ENCODE measurements around the gene PPP1R1C.

PPP1R1C gene

DNA sequence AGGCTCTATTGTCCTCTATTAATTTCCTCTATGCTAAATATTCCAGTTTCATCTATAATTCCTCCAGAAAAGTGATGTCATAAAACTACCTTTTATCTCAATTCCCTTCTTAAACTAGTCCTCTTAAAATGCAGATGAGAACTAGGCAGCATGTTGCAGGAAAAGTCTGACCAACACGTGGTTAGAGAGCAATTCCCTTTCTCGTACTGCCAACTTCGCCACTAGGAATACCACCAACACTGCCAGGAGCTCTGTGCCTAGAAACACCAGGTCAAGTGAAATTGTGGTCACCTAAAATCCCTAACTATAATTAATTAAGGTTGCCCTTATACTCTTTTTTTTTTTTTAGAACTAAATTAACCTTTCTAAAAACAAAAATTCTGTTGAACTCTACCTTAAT, 127.7 kb downstream of the PPP1R1C start:
- DNase-seq (ENCODE audit: low spot score) = no peak

DNA sequence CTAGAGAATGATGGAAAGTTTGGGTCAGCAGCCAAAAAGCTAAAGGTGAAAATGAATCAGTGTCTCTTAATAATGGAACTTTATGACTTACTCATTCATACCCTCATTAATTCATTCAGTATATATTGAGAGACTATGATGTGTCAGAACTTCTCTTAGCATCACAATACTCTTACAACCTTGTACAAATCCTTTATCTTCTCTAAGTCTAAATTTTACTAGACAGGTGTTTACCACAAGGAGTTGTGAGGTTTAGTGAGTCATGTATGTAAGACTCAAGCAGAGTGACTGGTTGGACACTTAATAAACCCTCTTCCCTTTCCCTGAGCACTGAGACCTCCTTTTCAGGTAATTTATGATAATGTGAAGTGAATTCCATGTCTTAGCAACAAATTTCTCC, 129.6 kb downstream of the PPP1R1C start:
- no peak for DNase-seq (ENCODE audit: low spot score)

DNA sequence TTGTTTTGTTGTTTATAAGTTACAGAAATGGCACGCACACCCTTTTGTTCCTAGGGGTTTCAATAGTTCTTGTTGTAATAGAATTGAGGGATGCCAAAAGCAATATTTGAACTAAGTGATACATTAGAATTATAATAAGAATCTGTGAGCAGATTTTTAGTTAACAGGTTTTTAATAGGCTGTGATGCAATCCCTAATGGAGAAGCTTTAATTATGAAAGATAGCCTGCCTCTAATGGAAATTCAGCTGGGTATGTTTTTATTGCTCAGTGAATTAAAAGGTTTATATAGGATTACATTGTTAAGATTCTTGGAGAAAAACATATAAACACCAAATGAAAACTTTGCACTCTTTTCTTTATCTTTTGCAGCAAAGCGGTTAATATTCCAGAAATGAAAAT, 131.1 kb downstream of the PPP1R1C start:
- DNase-seq (ENCODE audit: low spot score) = no peak

DNA sequence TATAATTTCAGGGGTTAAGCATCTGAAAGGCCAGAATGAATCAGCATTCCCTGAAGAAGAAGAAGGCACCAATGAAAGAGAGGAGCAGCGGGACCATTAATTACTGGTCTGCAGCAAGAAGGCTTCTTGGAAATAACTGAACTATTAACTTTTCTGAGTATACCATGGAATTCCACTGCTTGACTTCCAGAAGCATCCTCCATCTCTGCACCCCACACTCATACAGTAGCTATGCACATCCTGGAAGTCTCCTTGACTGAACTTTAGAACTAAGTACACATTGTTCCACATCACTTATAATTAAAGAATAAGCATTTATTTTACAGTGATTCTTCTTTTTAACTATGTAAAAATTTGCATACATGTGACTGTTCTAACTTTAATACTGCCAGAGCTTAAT, 131.5 kb downstream of the PPP1R1C start:
- DNase-seq (ENCODE audit: low spot score) = no peak

DNA sequence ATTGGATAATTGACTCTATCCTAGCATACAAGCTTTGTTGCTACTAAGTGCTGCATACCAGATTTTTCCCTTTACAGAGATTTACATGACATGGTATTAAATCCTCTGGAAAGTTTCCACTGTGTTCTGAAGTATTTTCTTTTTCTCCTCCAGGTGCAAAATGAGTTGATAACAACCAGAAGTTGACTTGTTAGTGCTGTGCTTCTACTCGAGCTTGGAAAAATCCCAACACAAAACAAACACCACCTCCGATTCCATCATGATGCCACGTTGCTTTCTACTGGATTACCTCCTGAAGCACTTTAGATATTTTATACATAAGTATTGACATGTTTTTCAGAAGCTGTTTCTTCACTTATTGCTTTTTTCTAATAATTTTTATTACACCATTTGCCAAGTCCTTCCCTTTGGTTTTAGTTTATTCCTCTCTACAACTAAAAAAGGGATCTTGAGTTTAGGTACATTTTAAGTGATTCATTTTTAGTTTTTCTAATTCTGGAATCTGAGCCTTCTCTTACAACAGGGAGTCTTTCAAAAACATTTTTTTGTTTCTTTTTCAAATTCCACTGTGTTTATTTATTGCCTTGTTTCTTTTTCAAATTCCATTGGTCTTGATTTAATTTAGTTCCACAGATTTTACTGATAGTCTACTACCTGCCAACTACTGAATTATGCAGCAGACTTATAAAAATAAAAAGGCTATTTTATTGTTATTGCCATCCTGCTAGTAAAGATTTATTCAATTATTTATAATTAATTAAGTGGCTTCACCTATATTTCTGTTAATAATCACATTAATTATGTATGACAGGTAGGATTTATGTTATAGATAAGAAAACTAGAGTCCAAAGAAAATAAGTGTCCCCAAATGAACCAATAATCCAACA, 143.4 kb downstream of the PPP1R1C start:
- no peak for DNase-seq (ENCODE audit: low spot score)

DNA sequence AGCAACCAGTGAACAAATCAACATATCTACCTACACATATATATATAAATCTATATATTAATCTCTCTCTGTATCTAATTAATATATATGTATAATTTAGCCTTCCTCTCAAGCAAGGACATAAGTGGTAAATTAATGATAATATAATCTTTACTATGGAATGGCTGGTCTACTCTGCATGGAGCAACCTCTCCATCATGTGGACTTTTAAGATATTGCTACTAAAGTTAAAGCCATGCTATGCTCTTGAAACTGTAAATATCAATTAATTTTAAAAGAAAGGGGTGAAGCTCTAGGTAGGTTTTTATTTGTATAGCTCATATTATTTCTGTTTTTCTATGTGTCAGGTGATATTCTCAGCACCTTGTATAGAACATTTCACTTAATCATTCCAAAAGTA, 147.0 kb downstream of the PPP1R1C start:
- no peak for DNase-seq (ENCODE audit: low spot score)

DNA sequence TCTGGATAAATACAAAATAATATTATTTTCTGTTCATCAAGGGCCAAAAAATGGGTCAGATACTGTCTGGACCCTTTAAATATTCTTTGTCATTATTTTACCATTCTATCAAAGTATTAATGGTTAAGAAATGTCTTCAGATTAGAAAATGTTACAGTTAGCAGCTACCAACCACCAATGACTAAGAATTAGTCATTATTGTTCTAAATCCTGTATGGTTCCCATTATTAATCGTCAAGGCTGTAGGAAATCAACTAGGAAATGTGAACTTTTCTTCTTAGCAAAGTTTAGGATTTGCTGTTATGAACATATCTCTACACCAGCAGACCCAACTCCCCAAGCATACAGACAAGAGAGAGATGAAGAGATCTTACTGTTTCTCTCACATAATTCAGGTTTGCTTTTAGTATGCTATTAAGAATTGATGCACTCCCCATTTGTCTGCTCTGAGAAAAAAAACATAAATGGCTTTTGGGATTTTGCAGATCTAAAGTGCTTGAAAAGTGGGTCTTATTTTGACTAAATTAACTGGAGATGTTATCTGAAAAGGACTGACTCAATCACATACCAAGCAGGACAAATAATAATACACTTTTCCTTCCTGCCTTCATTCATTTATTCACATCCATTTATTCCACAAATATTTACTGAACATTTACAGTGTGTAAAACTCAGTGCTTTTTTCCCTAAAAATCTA, 147.7 kb downstream of the PPP1R1C start:
- no peak for DNase-seq (ENCODE audit: low spot score)

DNA sequence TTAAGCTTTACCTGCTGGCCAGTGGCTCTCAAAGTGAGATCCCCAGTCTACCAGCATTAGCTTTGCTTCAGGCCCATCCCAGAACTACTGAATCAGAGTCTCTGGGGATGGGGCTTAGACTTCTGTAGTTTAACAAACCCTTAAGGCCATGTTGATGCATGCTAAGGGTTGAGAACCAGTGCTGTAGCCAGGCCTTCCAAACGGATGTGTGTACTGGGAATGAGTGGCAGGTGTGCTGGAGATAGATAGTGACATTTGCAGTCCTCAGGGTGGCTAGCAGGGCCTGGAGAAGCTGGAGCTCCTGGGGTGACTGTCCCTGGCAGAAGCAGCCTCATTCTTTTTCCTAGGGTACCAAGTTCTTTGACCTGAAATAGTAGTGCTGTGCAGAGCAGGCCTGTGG, 148.5 kb downstream of the PPP1R1C start:
- DNase-seq (ENCODE audit: low spot score) = no peak

DNA sequence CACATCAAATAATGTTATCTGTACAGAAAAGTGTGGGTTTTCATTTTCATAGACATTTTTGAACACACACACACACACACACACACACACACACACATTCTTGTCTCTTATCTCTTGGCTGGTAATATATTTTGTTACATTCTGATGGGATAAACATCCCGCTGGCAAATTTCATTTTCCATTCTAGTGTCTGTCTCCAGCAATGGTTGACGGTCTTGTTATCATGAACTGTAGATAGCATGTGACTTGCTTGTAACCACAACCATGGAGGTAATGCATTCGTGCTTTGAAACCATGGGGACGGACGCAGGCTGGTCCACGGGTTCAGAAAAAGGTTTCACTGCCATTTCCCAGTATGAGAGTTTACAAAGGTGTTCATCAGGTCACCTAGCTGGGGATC, 156.4 kb downstream of the PPP1R1C start:
- DNase-seq (ENCODE audit: low spot score) = no peak

DNA sequence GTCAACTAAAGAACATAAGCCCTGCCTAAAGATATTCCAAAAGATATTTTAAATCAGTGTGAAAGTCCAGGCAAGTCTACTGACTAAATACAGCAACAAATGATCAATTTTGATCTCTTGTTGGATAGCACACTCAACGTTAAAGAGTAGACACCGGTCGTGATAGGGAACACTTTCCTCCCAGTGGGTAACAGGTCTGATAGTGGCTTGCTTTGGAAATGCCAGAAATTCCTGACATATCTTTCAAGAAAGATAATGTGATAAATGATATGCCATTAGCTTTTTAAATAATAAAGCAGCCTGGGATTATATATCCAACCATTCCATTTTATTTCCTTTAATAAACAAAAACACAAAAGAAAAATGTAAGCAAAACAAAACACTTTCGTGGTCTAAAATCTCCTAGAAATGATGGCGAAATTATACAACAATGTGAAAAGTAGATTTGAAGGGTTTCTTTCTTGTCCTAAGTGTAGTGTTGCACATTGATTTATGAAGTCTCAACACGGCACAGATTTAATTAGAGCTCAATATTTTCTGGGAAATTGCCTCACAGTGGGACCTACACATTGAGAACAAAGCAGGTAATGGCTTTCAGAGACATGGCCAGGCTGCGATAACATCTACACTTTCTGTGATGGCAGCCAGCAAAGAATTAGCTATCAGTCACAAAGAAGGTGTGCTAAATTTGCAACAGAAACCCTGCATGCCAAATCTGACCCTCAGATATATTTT, 158.6 kb downstream of the PPP1R1C start:
- peak; percentile 21 for DNase-seq (ENCODE audit: low spot score)

DNA sequence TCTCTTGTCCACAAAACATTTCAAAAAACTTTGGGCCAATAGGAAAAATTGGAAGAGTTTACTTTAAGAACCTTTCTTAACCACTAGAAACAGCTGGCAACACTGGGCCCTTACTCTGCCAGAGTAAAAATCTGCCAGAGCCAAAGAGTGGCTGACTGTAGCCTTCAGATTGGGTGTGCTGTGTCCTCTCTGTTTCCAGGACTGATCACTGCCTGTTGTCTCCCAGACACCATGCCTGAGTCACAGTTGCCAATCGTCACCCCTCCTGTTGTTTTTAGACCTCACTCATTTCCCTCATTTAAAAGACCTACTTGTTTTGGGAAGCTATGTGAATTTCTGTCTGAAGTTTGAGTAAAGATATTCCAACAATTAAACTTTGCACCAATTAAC, 159.1 kb downstream of the PPP1R1C start:
- DNase-seq (ENCODE audit: low spot score) = peak; percentile 26

DNA sequence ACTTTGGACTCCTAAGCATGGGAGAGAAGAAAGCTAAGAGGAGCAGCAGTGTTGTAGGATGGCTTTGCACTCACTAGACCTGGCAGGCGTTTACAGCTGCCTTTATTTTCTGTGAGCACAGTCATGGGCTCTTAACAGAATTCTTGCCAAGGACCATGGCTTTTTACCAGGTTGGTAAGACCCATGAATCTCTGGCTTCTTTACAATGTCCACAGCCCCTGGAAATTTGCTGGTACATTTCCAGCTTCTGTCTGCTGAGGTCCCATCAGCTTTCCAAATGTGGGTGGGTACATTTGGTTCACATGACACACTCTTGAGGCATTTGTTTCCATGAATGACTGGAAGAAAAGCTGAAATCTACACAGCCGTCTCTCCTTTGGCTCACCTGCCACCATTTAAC, 162.7 kb downstream of the PPP1R1C start:
- no peak for DNase-seq (ENCODE audit: low spot score)

DNA sequence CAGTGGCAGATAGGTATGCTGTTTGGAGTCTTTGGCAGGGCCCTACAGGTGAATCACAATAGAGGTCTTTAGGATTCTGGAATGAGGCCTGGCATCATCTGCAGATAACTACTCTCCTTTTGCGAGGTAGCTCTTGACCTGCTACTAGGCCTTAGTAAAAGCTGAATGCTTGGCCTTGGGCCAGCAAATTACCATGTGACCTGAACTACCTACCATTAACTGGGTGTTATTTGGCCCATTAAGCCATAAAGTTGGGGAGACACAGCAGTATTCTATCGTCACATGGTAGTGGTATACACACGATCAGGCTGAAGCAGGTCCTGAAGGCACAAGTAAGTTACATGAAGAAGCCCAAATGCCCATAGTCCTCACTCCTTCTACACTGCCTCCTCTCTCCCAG, 178.2 kb downstream of the PPP1R1C start:
- no peak for DNase-seq (ENCODE audit: low spot score)

DNA sequence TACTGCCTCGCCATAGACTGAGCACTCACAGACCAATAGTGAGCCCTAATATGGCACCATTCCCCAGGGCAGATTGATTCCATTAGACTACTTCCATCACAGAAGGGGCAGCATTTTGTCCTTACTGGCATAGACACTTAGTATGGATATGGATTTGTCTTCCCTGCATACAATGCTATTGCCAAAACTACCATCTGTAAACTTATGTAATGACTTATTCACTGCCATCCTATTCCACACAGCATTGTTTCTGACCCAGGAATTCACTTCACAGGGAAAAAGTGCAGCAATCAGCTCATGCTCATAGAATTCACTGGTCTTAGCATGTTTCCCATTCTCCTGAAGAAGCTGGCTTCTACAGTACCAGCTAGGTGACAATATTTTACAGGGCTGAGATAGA, 179.0 kb downstream of the PPP1R1C start:
- DNase-seq (ENCODE audit: low spot score) = no peak

DNA sequence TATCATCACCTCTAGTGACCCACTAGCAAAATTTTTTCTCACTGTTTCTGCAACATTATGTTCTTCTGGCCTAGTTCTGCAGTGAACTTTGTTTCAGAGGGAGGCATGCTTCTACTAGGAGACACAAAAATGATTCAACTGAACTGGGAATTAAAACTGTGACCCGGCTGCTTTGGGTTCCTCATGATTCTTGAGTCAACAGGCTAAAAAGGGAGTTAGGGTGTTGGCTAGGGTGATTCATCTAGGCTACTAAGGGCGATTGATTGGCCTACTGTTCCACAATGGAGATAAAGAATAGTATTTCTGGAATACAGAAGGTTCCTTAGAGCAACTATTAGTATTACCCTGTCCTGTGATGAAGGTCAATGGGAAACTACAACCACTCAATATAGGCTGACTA, 179.5 kb downstream of the PPP1R1C start:
- DNase-seq (ENCODE audit: low spot score) = no peak

DNA sequence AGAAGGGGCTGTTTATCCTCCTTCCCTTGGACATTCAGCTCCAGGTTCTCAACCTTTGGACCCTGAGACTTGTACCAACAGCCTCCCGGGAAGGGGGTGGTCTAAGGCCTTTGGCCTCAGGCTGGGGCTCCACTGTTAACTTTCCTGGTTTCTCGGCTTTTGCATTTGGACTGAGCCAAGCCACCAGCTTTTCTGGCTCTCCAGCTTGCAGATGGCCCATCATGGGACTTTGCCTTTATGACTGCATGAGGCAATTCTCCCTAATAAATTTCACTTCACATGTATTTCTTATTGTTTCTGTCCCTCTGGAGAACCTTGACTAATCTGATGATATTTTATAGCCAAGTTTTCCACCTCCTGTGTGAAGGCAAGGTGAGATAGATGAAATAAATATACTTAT, 180.8 kb downstream of the PPP1R1C start:
- no peak for DNase-seq (ENCODE audit: low spot score)

DNA sequence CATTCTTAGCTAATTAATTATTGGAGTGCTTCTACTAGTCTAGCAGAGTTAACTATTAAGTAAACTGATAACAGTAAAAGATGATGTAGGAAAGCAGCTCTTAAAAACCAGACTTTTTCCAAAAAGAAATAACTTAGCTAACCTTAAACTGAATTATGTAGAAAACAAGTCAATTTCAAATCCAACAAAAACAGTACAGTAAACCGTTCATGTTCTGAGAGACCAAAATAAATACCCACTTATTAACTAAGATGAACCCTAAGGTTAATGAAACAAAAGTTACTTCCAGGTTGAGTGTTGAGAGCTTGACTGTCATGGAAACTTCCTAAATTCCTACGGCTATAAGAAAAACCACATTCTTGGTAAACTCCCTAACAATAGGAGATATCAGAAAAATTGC, 181.2 kb downstream of the PPP1R1C start:
- DNase-seq (ENCODE audit: low spot score) = no peak
